Measurements from ENCODE around the gene OR2T10. TPM values are rescaled to one million over a fixed set of nuclear protein-coding genes. Genes with fewer than 3 reads are reported as not detected.

OR2T10 gene
- total and polyA plus RNA-seq, 12 donors, result not detected

DNA sequence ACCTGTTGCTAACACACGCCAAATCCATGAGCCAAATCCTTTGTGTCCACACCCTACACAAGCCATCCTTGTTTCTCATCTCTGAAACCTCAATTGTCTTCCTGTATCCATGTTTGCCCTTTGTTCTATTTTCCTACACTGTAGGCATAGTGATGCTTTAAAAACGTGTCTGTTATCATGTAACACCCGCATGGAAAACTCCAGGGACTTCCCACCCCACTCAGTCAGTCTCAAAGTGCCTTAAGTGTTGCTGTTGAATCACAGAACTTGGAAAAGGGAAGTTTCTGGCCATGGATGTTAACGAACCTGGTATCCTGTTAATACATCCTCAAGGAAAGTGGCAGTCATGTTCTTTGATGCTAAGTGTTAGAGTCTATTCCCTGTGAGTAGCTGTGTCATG lies 27.7 kb upstream of the OR2T10 start:
- 52 to 56% methylated on average over 4 of the region's 4 CpGs for WGBS, 2 donors
- H3K4me3 ChIP-seq, result no peak overlapping the region
- no peaks in the 10 kb centered on the region for H3K36me3 ChIP-seq
- H3K27me3 ChIP-seq, result peaks cover 0 to 6% (median 0%) of the 10 kb centered on the region in 7 donors
- no peaks in the 10 kb centered on the region for H3K9me3 ChIP-seq
- DNase-seq (no peak), ATAC-seq (no peak)
- intact Hi-C loops (cut with DNase I), result no loop called here
- TF ChIP-seq CTCF (IDR thresholded peaks at IDR 0.05), result no peak
- no peak overlapping the region for H3K27ac ChIP-seq
- H3K4me1 ChIP-seq, result no peaks in the 10 kb centered on the region

- H3K4me1 ChIP-seq, result no peaks in the 10 kb centered on the region
- WGBS, 2 donors, result 52 to 67% methylated on average over 4 of the region's 4 CpGs
- H3K27ac ChIP-seq, result no peak overlapping the region
- ATAC-seq, result peak in 1 of 8 donors; percentile 41
- no peak for DNase-seq
- no peaks in the 10 kb centered on the region for H3K36me3 ChIP-seq
- no peak overlapping the region for H3K4me3 ChIP-seq
- TF ChIP-seq CTCF (IDR thresholded peaks at IDR 0.05), result peak in 8 of 9 donors; percentile 21 to 65 (median 42)
- H3K9me3 ChIP-seq, result no peaks in the 10 kb centered on the region
- intact Hi-C loops (cut with DNase I), result loop anchor here in 6 of 10 donors (2.0 to 5.0 kb wide), 2 partner anchors 184 to 185 kb away; no protein-coding TSS in a partner anchor
- peaks cover 0 to 6% (median 0%) of the 10 kb centered on the region in 7 donors for H3K27me3 ChIP-seq
These were observed 25.1 kb upstream of the OR2T10 start for GRCh38 chr1:248622570-248623001.

DNA sequence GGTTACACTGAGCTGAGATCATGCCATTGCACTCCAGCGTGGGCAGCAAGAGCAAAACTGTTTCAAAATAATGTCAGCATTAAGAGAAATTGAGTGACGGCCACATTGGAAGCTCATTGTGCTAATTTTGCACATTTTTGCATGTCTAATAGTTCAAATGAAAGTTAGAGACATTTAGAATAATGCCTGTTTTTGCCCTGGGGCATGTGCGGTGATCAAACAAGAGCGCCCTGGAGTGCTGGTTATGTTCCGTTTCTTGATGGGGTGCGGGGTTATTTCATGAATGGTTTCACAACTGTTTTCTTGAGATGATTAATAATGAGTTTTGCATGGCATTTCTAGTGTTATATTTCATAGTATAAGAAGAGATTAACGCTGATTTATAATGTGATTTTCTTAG lies 24.3 kb upstream of the OR2T10 start:
- Histone ChIP-seq H3K27me3 (peaks cover 0 to 6% (median 0%) of the 10 kb centered on the region in 7 donors), H3K36me3 (no peaks in the 10 kb centered on the region), H3K4me3 (no peak overlapping the region), H3K9me3 (no peaks in the 10 kb centered on the region), H3K27ac (no peak overlapping the region), H3K4me1 (no peaks in the 10 kb centered on the region)
- intact Hi-C loops (cut with DNase I), result loop anchor here in 6 of 10 donors (2.0 to 5.0 kb wide), 2 partner anchors 185 to 186 kb away; no protein-coding TSS in a partner anchor
- ATAC-seq (no peak), DNase-seq (no peak)
- TF ChIP-seq CTCF (IDR thresholded peaks at IDR 0.05), result no peak
- WGBS, 2 donors, result 66 to 75% methylated on average over 7 of the region's 7 CpGs

DNA sequence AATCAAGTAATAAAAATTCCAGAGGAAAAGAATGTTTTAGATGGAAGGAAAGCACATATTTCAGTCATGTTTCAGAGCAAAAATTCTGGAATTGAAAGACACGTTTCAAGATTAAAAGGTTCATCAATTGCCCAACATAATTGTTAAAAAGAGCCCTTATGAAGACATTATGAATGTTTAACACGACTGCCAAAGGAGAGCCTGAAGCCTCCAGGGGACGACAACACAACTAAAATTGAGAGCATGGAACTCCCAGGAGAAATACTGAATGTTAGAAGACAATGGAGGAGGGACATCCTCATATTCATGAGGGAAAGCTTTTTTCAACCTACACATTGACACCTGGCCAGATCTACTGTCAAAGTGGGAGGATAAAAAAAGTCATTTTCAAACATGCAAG lies 21.4 kb upstream of the OR2T10 start:
- Histone ChIP-seq H3K4me1 (no peaks in the 10 kb centered on the region), H3K4me3 (no peak overlapping the region), H3K27ac (no peak overlapping the region), H3K9me3 (no peaks in the 10 kb centered on the region), H3K36me3 (no peaks in the 10 kb centered on the region), H3K27me3 (peaks cover 0 to 6% (median 0%) of the 10 kb centered on the region in 7 donors)
- intact Hi-C loops (cut with DNase I), result loop anchor here in 2 of 10 donors (5.0 kb wide), 1 partner anchor 188 kb away; no protein-coding TSS in a partner anchor
- TF ChIP-seq CTCF (IDR thresholded peaks at IDR 0.05), result peak in 7 of 9 donors; percentile 26 to 66 (median 45)
- 3 to 12% methylated on average over 3 of the region's 3 CpGs for WGBS, 2 donors
- no peak for ATAC-seq
- DNase-seq, result peak in 1 of 2 donors; percentile 45
